K562 (cell line): ENCODE data around the gene PHKB. TPM values are rescaled to one million over a fixed set of nuclear protein-coding genes. Genes with fewer than 3 reads are reported as not detected.

Source experiments
- ATAC-seq: fragments of 200-7000 bp; cut with Tn5 transposase; 3 replicates; pipeline ENCODE4 v1.9.1; 2020; ENCODE audit warnings: moderate library complexity
- BruUV-seq: library from RNA; stranded (reverse); fragments of 400-500 nt; replicated peaks from 2 replicates; lab custom pipeline; 2021; lab: Mats Ljungman, UMichigan
- CTCF ChIA-PET: fragments of 300-600 bp; formaldehyde crosslinking; extraction: SDS; loops from one replicate; lab custom pipeline; 2021; ENCODE audit warnings: low intra/inter-chr PET ratio; lab: Yijun Ruan, JAX
- POLR2A ChIA-PET: fragments of 300-600, 350-650 bp; sonication (Branson Sonifier 250); formaldehyde crosslinking; extraction: SDS; loops from one replicate; lab custom pipeline; 2021; ENCODE audit warnings: antibody characterized with exemption, inconsistent platforms; lab: Yijun Ruan, JAX
- DNase-seq, 4 experiments: peaks; one replicate each; pipeline versions ENCODE4 v3.0.0 to v3.0.0-alpha.2; 2011 to 2018; ENCODE audit warnings: low spot score in 3 of 4, mixed read lengths in 3 of 4; ENCODE audit errors: extremely low read depth in 1 of 4
- FAIRE-seq: peaks from 2 replicates; lab custom pipeline; 2011; peaks lifted over from hg19 to GRCh38; lab: Jason Lieb, UNC
- H2AFZ ChIP-seq: 2 replicates; pipeline ENCODE4 v1.6.0; 2011; ENCODE audit warnings: low read depth, low read length, control low read depth, inconsistent platforms
- H3K27ac ChIP-seq: fragments of 200-600 bp; 3 replicates; pipeline ENCODE4 v1.8.0; 2011; ENCODE audit warnings: low read depth, mild to moderate bottlenecking, control low read depth, inconsistent platforms, low read length, moderate library complexity, mixed read lengths; ENCODE audit errors: extremely low read depth
- H3K27me3 ChIP-seq, 2 experiments: fragments of 300-600 bp in 1 of 2; 2 replicates in 1 of 2; 3 replicates in 1 of 2; pipeline versions ENCODE4 v1.6.0 to v1.8.0; 2011; ENCODE audit warnings: inconsistent platforms in 2 of 2, low read length in 2 of 2, mild to moderate bottlenecking in 1 of 2, mixed read lengths in 1 of 2, moderate library complexity in 1 of 2; ENCODE audit not compliant: control insufficient read depth in 2 of 2, insufficient read depth in 2 of 2
- H3K36me3 ChIP-seq: fragments of 300-600 bp; 3 replicates; pipeline ENCODE4 v1.8.0; 2011; ENCODE audit warnings: mild to moderate bottlenecking, low read length, inconsistent platforms; ENCODE audit not compliant: control insufficient read depth, insufficient read depth
- H3K4me1 ChIP-seq, 2 experiments: fragments of 200-600 bp in 1 of 2; replicated peaks in 1 of 2; 2 replicates in 1 of 2; 3 replicates in 1 of 2; pipeline versions ENCODE4 v1.5.1 to v1.8.0; 2011; ENCODE audit warnings: inconsistent platforms in 2 of 2, low read length in 2 of 2, mild to moderate bottlenecking in 1 of 2, mixed read lengths in 1 of 2, moderate library complexity in 1 of 2; ENCODE audit not compliant: control insufficient read depth in 2 of 2, insufficient read depth in 2 of 2
- H3K4me2 ChIP-seq: 2 replicates; pipeline ENCODE4 v1.6.1; 2011; ENCODE audit warnings: low read length, control low read depth, inconsistent platforms, mixed read lengths; ENCODE audit not compliant: insufficient read depth
- H3K4me3 ChIP-seq: fragments of 200-600 bp; sonication (generic), shearing (Covaris generic); 2 replicates; pipeline ENCODE4 v1.5.1; 2016; ENCODE audit warnings: control low read depth, inconsistent platforms
- H3K79me2 ChIP-seq: fragments of 200-600 bp; 3 replicates; pipeline ENCODE4 v1.8.0; 2011; ENCODE audit warnings: low read length, inconsistent platforms; ENCODE audit not compliant: control insufficient read depth, insufficient read depth
- H3K9ac ChIP-seq, 2 experiments: 2 replicates each; pipeline versions ENCODE4 v1.6.0 to v1.6.1; 2011; ENCODE audit warnings: low read depth in 2 of 2, low read length in 2 of 2, control low read depth in 1 of 2, inconsistent platforms in 1 of 2, mild to moderate bottlenecking in 1 of 2, mixed read lengths in 1 of 2; ENCODE audit not compliant: insufficient read depth in 1 of 2
- H3K9me1 ChIP-seq: one replicate; pipeline ENCODE4 v1.6.0; 2011; ENCODE audit warnings: inconsistent platforms, mild to moderate bottlenecking, low read length, moderate library complexity; ENCODE audit not compliant: control insufficient read depth, insufficient read depth
- H3K9me3 ChIP-seq: replicated peaks from 2 replicates; pipeline ENCODE4 v1.5.1; 2011; ENCODE audit warnings: low read depth, low read length, inconsistent platforms; ENCODE audit not compliant: control insufficient read depth, insufficient read depth
- H4K20me1 ChIP-seq: replicated peaks from 2 replicates; pipeline ENCODE4 v1.6.1; 2011; ENCODE audit warnings: low read length, inconsistent platforms, mixed read lengths; ENCODE audit not compliant: control insufficient read depth, insufficient read depth
- BACH1 ChIP-seq: fragments of 200-800 bp; sonication (Bioruptor generic); IDR thresholded peaks from 2 replicates; pipeline ENCODE4 v1.6.1; 2016; ENCODE audit warnings: missing genetic modification characterization, missing compliant biosample characterization
- CBX5 ChIP-seq: IDR thresholded peaks from 2 replicates; pipeline ENCODE4 v1.6.1; 2014; ENCODE audit warnings: low read depth, borderline replicate concordance
- CHD1 ChIP-seq: fragments of 200-600 bp; sonication (generic); IDR thresholded peaks from one replicate; pipeline ENCODE4 v1.6.1; 2012; ENCODE audit warnings: mild to moderate bottlenecking, moderate library complexity, low read length, inconsistent platforms
- CREB1 ChIP-seq, 2 experiments: sonication (generic) in 1 of 2; formaldehyde crosslinking in 1 of 2; IDR thresholded peaks; 2 replicates each; pipeline versions ENCODE4 v1.6.1 to v1.8.0; 2012 to 2022; ENCODE audit warnings: inconsistent platforms in 1 of 2, mild to moderate bottlenecking in 1 of 2, missing genetic modification reagents in 1 of 2, moderate library complexity in 1 of 2
- DNMT1 ChIP-seq: fragments of 450-650 bp; IDR thresholded peaks from 2 replicates; pipeline ENCODE4 v1.6.1; 2016; ENCODE audit warnings: antibody characterized with exemption, mild to moderate bottlenecking
- ELF1 ChIP-seq: fragments of 200-800 bp; sonication (Bioruptor generic); IDR thresholded peaks from 2 replicates; pipeline ENCODE4 v1.6.1; 2016; ENCODE audit warnings: missing genetic modification characterization, missing compliant biosample characterization
- GABPB2 ChIP-seq: fragments of 250-450 bp; sonication (Bioruptor Pico); conservative IDR thresholded peaks from 2 replicates; pipeline ENCODE4 v1.5.1; 2021; ENCODE audit warnings: mild to moderate bottlenecking
- HNRNPLL ChIP-seq: fragments of 200-400 bp; formaldehyde crosslinking; IDR thresholded peaks from 2 replicates; pipeline ENCODE4 v1.6.1; 2017; ENCODE audit warnings: low read length, low read depth, mild to moderate bottlenecking; ENCODE audit not compliant: poor library complexity, severe bottlenecking
- LEF1 ChIP-seq: fragments of 450-650 bp; IDR thresholded peaks from 2 replicates; pipeline ENCODE4 v1.6.1; 2016; ENCODE audit warnings: mild to moderate bottlenecking
- OTX1 ChIP-seq: fragments of 450-650 bp; formaldehyde crosslinking; IDR thresholded peaks from 2 replicates; pipeline ENCODE4 v1.4.0; 2022; ENCODE audit warnings: mild to moderate bottlenecking
- PCBP2 ChIP-seq: fragments of 200-400 bp; formaldehyde crosslinking; IDR thresholded peaks from 2 replicates; pipeline ENCODE4 v1.6.1; 2018; ENCODE audit warnings: low read length, low read depth, mild to moderate bottlenecking, moderate library complexity; ENCODE audit not compliant: poor library complexity, severe bottlenecking
- POLR2G ChIP-seq: fragments of 200-400 bp; formaldehyde crosslinking; IDR thresholded peaks from 2 replicates; pipeline ENCODE4 v1.6.1; 2017; ENCODE audit warnings: low read depth, mild to moderate bottlenecking, antibody characterized with exemption, low read length, moderate library complexity
- SMAD3 ChIP-seq: fragments of 450-650 bp; formaldehyde crosslinking; conservative IDR thresholded peaks from 2 replicates; pipeline ENCODE4 v1.4.0; 2020; ENCODE audit warnings: mild to moderate bottlenecking
- SOX6 ChIP-seq: fragments of 450-650 bp; IDR thresholded peaks from 2 replicates; pipeline ENCODE4 v1.6.1; 2014; ENCODE audit warnings: mild to moderate bottlenecking
- SUPT5H ChIP-seq: fragments of 450-650 bp; IDR thresholded peaks from 2 replicates; pipeline ENCODE4 v1.6.1; 2016
- ZNF24 ChIP-seq: fragments of 450-650 bp; IDR thresholded peaks from 2 replicates; pipeline ENCODE4 v1.6.1; 2016
- WGBS: fragments of 100-300 bp; shearing (Covaris generic); methylation state at CpG from one replicate; pipeline ENCODE4 v1.1.6; 2016; ENCODE audit warnings: low coverage, mixed read lengths; ENCODE audit not compliant: insufficient coverage; ENCODE audit errors: missing lambda C conversion rate; 5-methylcytosine and 5-hydroxymethylcytosine counted together
- in situ Hi-C: fragments of 300-500 bp; cut with MboI; formaldehyde crosslinking; loops from 4 replicates; pipeline ENCODE4 v1.15.0; 2018; ENCODE audit warnings: inconsistent platforms, mixed read lengths
- intact Hi-C: fragments of 100-400 bp; cut with micrococcal nuclease; formaldehyde crosslinking; loops from 2 replicates; pipeline ENCODE4 v1.14.2; 2022
- polyA plus RNA-seq, 8 experiments: library from polyadenylated mRNA; depleted of rRNA in 4 of 8; stranded (reverse) in 5 of 8; unstranded in 3 of 8; fragments of >200 nt; fragmentation: Nextera tagmentation in 2 of 8; fragmentation: Illumina TruSeq in 1 of 8; extraction: Ambion mirVana in 2 of 8; extraction: Trizol in 1 of 8; gene quantifications; 2 replicates each; pipeline versions ENCODE4 v1.2.1 to v1.2.3, GENCODE V29; 2011 to 2014; ENCODE audit warnings: inconsistent platforms in 1 of 8, missing spikeins in 1 of 8
- total RNA-seq, 7 experiments: library from RNA; depleted of rRNA in 6 of 7; stranded (reverse); fragments of >200 nt in 6 of 7; fragmentation: Illumina TruSeq in 2 of 7; extraction: Trizol in 2 of 7; gene quantifications; 2 replicates each; pipeline versions ENCODE4 v1.2.1 to v1.2.3, GENCODE V29; 2011 to 2021; ENCODE audit warnings: low replicate concordance in 1 of 7
- TF ChIP-seq, protein P1 (sequence below): fragments of 450-650 bp; IDR thresholded peaks from 2 replicates; pipeline ENCODE4 v1.6.1; 2018; ENCODE audit warnings: mild to moderate bottlenecking, low read depth; ENCODE audit not compliant: partially characterized antibody
- TF ChIP-seq, protein P2 (sequence below): fragments of 450-650 bp; IDR thresholded peaks from 2 replicates; pipeline ENCODE4 v1.6.1; 2016; ENCODE audit warnings: antibody characterized with exemption

Gene PHKB
- total and polyA plus RNA-seq, 9 of the 15 experiments (the other 6 are each of a cell fraction or from before 2014, with no cell fraction given) = 24.7 to 92.3 (median 67.0) TPM

DNA sequence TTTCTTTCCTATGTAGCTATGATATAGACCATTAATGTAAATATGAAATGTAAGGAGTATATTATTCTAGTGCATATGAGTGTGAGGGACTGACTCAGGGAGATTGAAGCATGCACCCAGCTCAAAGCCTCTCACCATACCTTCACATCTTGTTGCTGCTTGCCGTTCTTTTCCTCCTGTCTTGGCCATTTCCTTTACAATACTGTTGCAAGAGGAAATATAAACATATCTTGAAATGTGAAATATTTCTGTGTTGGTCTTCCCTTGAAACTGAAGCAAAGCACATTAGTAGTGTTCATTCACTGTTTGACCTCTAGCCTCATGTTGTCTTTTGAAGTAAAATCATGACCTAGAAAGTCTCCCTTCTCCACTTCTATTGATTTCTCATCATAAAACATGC, 46.6 kb downstream of the PHKB start:
- 58% methylated on average over 1 of the region's 1 CpG for WGBS
- Histone ChIP-seq H3K9me1 (no peaks in the 10 kb centered on the region), H2AFZ (no peak overlapping the region), H3K27me3 (no peaks in the 10 kb centered on the region), H3K9ac (no peak overlapping the region), H3K36me3 (peaks cover 74% of the 10 kb centered on the region), H3K79me2 (no peaks in the 10 kb centered on the region), H3K4me3 (no peak overlapping the region), H3K27ac (no peak overlapping the region; the same call in 2 of the 3 replicates), H3K4me1 (no peaks in the 10 kb centered on the region), H3K9me3 (no peaks in the 10 kb centered on the region), H4K20me1 (no peaks in the 10 kb centered on the region), H3K4me2 (no peak overlapping the region)
- ChIA-PET CTCF (no interaction called here), POLR2A (interaction anchor here (1.2 kb wide), 1 partner anchor 14 kb away, joined by 5 read pairs; no protein-coding TSS in a partner anchor)
- in situ Hi-C loops = no loop called here
- no peak for ATAC-seq
- peak; percentile 32 for FAIRE-seq
- intact Hi-C loops = no loop called here
- BruUV-seq = no TSS peak
- TF ChIP-seq CREB1 (IDR thresholded peaks at IDR 0.05) = no peak
- TF ChIP-seq CREB1 (CRISPR knock-in tag; IDR thresholded peaks at IDR 0.05) = no peak
- TF ChIP-seq, protein P1, sequence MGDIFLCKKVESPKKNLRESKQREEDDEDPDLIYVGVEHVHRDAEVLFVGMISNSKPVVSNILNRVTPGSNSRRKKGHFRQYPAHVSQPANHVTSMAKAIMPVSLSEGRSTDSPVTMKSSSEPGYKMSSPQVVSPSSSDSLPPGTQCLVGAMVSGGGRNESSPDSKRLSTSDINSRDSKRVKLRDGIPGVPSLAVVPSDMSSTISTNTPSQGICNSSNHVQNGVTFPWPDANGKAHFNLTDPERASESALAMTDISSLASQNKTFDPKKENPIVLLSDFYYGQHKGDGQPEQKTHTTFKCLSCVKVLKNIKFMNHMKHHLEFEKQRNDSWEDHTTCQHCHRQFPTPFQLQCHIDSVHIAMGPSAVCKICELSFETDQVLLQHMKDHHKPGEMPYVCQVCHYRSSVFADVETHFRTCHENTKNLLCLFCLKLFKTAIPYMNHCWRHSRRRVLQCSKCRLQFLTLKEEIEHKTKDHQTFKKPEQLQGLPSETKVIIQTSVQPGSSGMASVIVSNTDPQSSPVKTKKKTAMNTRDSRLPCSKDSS = no peak
- no peak for TF ChIP-seq ELF1 (tag)
- TF ChIP-seq GABPB2 = no peak
- no peak for TF ChIP-seq POLR2G
- no peak for TF ChIP-seq BACH1 (tag)
- TF ChIP-seq DNMT1 = no peak
- TF ChIP-seq PCBP2 = no peak
- TF ChIP-seq, protein P2, sequence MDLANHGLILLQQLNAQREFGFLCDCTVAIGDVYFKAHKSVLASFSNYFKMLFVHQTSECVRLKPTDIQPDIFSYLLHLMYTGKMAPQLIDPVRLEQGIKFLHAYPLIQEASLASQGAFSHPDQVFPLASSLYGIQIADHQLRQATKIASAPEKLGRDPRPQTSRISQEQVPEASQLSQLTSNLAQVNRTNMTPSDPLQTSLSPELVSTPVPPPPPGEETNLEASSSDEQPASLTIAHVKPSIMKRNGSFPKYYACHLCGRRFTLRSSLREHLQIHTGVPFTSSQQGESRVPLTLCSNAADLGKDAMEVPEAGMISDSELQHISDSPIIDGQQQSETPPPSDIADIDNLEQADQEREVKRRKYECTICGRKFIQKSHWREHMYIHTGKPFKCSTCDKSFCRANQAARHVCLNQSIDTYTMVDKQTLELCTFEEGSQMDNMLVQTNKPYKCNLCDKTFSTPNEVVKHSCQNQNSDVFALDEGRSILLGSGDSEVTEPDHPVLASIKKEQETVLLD = no peak
- no peak for TF ChIP-seq ZNF24
- no peak for TF ChIP-seq SOX6
- no peak for TF ChIP-seq HNRNPLL
- no peak for TF ChIP-seq SUPT5H
- no peak for TF ChIP-seq CHD1
- TF ChIP-seq LEF1 = no peak
- TF ChIP-seq SMAD3 (CRISPR knock-in tag) = no peak
- TF ChIP-seq CBX5 = no peak
- TF ChIP-seq OTX1 (CRISPR knock-in tag) = no peak
- DNase-seq = no peak
